Hepatocyte (in vitro differentiated cells): ENCODE measurements around the gene PLA2G4E. TPM values are rescaled to one million over a fixed set of nuclear protein-coding genes. Genes with fewer than 3 reads are reported as not detected.

Source experiments
- DNase-seq: peaks from one replicate; pipeline ENCODE4 v3.0.0-alpha.2; 2016; ENCODE audit warnings: low spot score
- H2AFZ ChIP-seq: fragments of 200-600 bp; sonication (generic); 2 replicates; pipeline ENCODE4 v1.6.0; 2016; ENCODE audit warnings: antibody characterized with exemption, mild to moderate bottlenecking
- H3K27ac ChIP-seq: fragments of 200-600 bp; sonication (generic); 2 replicates; pipeline ENCODE4 v1.5.1; 2016; ENCODE audit warnings: mild to moderate bottlenecking
- H3K27me3 ChIP-seq: fragments of 200-600 bp; sonication (generic); 2 replicates; pipeline ENCODE4 v1.6.1; 2016
- H3K36me3 ChIP-seq: fragments of 200-600 bp; sonication (generic); replicated peaks from 2 replicates; pipeline ENCODE4 v1.5.1; 2016; ENCODE audit warnings: low read depth; ENCODE audit not compliant: insufficient read depth
- H3K4me1 ChIP-seq: fragments of 200-600 bp; sonication (generic); 2 replicates; pipeline ENCODE4 v1.5.1; 2016; ENCODE audit warnings: mild to moderate bottlenecking, moderate library complexity; ENCODE audit not compliant: insufficient read depth
- H3K4me2 ChIP-seq: fragments of 200-600 bp; sonication (generic); 2 replicates; pipeline ENCODE4 v1.6.0; 2016
- H3K4me3 ChIP-seq: fragments of 200-600 bp; sonication (generic); 2 replicates; pipeline ENCODE4 v1.5.1; 2016; ENCODE audit warnings: mild to moderate bottlenecking
- H3K79me2 ChIP-seq: fragments of 200-600 bp; sonication (generic); 2 replicates; pipeline ENCODE4 v1.6.0; 2017; ENCODE audit warnings: mild to moderate bottlenecking
- H3K9me2 ChIP-seq: fragments of 200-600 bp; sonication (generic); replicated peaks from 2 replicates; pipeline ENCODE4 v1.6.0; 2017; ENCODE audit warnings: mild to moderate bottlenecking; ENCODE audit not compliant: insufficient read depth
- H3K9me3 ChIP-seq: fragments of 200-600 bp; sonication (generic); 2 replicates; pipeline ENCODE4 v1.5.1; 2016; ENCODE audit warnings: low read depth, mild to moderate bottlenecking
- H4K20me1 ChIP-seq: fragments of 200-600 bp; sonication (generic); 2 replicates; pipeline ENCODE4 v1.6.0; 2016; ENCODE audit warnings: mild to moderate bottlenecking; ENCODE audit not compliant: insufficient read depth, poor library complexity, severe bottlenecking
- EZH2 ChIP-seq: fragments of 200-600 bp; sonication (generic); IDR thresholded peaks from 2 replicates; pipeline ENCODE4 v1.6.1; 2016; ENCODE audit warnings: antibody characterized with exemption, mild to moderate bottlenecking, borderline replicate concordance
- EZH2phosphoT487 ChIP-seq: fragments of 200-600 bp; sonication (generic); IDR thresholded peaks from one replicate; pipeline ENCODE4 v1.6.1; 2018; ENCODE audit warnings: antibody characterized with exemption, mild to moderate bottlenecking, low read depth, moderate library complexity; ENCODE audit not compliant: unreplicated experiment, severe bottlenecking
- WGBS: methylation state at CpG from one replicate; pipeline ENCODE4 v1.1.6; 2016; ENCODE audit warnings: low lambda C conversion rate; ENCODE audit errors: missing lambda C conversion rate; 5-methylcytosine and 5-hydroxymethylcytosine counted together
- polyA plus RNA-seq: library from polyadenylated mRNA; unstranded; fragments of >200 nt; fragmentation: Nextera tagmentation; extraction: Ambion mirVana; gene quantifications from 2 replicates; pipeline ENCODE4 v1.2.1, GENCODE V29; 2016
- total RNA-seq: library from RNA; depleted of rRNA; stranded (reverse); fragments of >200 nt; gene quantifications from 2 replicates; pipeline ENCODE4 v1.2.3, GENCODE V29; 2014
- TF ChIP-seq, protein P1 (sequence below): fragments of 200-600 bp; sonication (generic); IDR thresholded peaks from 2 replicates; pipeline ENCODE4 v1.5.1; 2016; ENCODE audit warnings: antibody characterized with exemption, mild to moderate bottlenecking; ENCODE audit not compliant: poor library complexity

PLA2G4E gene
- total and polyA plus RNA-seq, 2 experiments from 2014 or later, result 0.07 to 0.54 TPM

DNA sequence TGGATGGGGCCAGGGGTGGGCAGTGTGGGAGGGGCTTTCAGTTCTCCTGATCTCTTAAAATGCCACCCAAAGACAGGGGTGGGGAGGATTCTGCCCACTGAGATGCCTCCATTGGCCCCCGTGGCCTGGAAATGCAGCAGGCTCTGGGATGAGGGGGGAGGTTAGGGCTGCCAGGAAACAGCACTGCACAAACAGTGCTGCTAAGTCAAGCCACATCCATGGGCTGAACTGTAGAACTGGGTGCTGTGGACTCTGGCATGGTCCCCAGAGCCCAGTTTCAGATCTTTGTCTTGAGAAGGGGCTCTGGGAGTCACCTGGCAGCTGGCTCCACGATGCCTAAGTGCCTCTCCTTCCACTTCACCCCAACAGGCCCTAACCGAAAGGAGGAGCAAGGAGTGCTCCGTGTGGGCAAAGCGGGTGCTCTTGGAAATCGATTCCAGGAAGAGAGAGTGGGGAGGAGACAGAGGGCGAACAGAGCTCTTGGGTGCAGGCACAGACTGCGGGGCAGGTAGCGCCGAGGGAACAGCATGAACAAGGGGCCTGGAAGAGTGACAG lies 7.8 kb downstream of the PLA2G4E start:
- Histone ChIP-seq H3K36me3 (no peaks in the 10 kb centered on the region), H3K9me3 (no peaks in the 10 kb centered on the region), H3K27ac (peak overlapping the region; percentile 82), H4K20me1 (no peaks in the 10 kb centered on the region), H3K4me2 (peak overlapping the region; percentile 31), H3K79me2 (no peaks in the 10 kb centered on the region), H3K4me3 (no peak overlapping the region), H3K4me1 (peaks cover 20% of the 10 kb centered on the region), H3K9me2 (no peaks in the 10 kb centered on the region), H3K27me3 (no peaks in the 10 kb centered on the region), H2AFZ (peak overlapping the region; percentile 22)
- 91% methylated on average over 10 of the region's 10 CpGs for WGBS
- no peak for DNase-seq
- TF ChIP-seq EZH2phosphoT487 (no peak), EZH2 (no peak)
- TF ChIP-seq, protein P1, sequence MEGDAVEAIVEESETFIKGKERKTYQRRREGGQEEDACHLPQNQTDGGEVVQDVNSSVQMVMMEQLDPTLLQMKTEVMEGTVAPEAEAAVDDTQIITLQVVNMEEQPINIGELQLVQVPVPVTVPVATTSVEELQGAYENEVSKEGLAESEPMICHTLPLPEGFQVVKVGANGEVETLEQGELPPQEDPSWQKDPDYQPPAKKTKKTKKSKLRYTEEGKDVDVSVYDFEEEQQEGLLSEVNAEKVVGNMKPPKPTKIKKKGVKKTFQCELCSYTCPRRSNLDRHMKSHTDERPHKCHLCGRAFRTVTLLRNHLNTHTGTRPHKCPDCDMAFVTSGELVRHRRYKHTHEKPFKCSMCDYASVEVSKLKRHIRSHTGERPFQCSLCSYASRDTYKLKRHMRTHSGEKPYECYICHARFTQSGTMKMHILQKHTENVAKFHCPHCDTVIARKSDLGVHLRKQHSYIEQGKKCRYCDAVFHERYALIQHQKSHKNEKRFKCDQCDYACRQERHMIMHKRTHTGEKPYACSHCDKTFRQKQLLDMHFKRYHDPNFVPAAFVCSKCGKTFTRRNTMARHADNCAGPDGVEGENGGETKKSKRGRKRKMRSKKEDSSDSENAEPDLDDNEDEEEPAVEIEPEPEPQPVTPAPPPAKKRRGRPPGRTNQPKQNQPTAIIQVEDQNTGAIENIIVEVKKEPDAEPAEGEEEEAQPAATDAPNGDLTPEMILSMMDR, result no peak

DNA sequence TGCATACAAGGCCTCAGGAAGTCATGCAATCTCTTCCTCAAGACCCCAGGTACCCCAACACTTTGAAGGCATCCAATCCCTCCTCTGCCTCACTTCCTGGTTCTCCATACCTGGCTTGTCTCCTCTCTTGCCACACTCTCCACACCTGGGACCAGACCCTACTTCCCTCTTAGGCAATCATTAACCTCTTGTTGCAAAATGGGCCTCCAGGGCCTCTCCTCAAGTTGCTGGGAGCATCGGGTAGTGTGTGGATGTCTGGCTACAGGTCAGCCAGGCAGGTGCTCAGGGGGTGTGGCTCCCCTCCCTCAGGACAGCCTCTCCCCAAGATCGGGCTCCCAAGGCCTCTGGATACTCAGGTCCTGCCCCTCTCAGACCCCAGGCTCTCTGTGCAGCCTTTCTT lies 8.6 kb downstream of the PLA2G4E start:
- H3K36me3 ChIP-seq, result no peaks in the 10 kb centered on the region
- no peaks in the 10 kb centered on the region for H4K20me1 ChIP-seq
- peak overlapping the region; percentile 22 for H2AFZ ChIP-seq
- H3K9me2 ChIP-seq, result no peaks in the 10 kb centered on the region
- TF ChIP-seq EZH2phosphoT487, result no peak
- TF ChIP-seq, protein P1, result no peak
- no peak for TF ChIP-seq EZH2
- WGBS, result 56% methylated on average over 2 of the region's 2 CpGs
- peaks cover 20% of the 10 kb centered on the region for H3K4me1 ChIP-seq
- H3K79me2 ChIP-seq, result no peaks in the 10 kb centered on the region
- peak; percentile 77 for DNase-seq
- H3K27me3 ChIP-seq, result no peaks in the 10 kb centered on the region
- peak overlapping the region; percentile 31 for H3K4me2 ChIP-seq
- no peaks in the 10 kb centered on the region for H3K9me3 ChIP-seq
- peak overlapping the region; percentile 82 for H3K27ac ChIP-seq
- no peak overlapping the region for H3K4me3 ChIP-seq

DNA sequence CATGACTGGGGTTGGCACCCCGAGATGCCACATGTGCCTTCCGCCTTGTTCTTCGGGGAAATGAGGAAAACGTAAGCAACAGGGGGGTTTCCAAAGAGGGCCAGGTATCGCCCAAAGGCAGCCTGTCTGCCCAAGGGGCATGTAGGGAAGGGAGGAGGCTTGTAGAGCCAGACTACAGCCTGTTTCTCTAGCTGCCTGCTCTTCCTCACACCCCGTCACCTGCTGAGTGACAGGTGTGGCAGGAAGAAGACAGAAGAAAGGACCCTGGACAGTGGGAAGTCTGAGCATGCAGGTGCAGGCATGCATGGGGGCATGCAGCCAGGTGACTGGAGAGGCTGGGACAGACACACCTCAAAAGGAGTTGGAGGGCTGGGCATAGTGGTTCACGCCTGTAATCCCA lies 9.8 kb downstream of the PLA2G4E start:
- Histone ChIP-seq H2AFZ (no peak overlapping the region), H3K9me3 (no peaks in the 10 kb centered on the region), H3K27me3 (no peaks in the 10 kb centered on the region), H3K4me2 (no peak overlapping the region), H3K9me2 (no peaks in the 10 kb centered on the region), H3K36me3 (no peaks in the 10 kb centered on the region), H3K4me1 (peaks cover 20% of the 10 kb centered on the region), H4K20me1 (no peaks in the 10 kb centered on the region), H3K27ac (peak overlapping the region; percentile 82), H3K4me3 (no peak overlapping the region), H3K79me2 (no peaks in the 10 kb centered on the region)
- DNase-seq, result no peak
- 88% methylated on average over 7 of the region's 7 CpGs for WGBS
- TF ChIP-seq EZH2phosphoT487 (no peak), EZH2 (no peak)
- TF ChIP-seq, protein P1, result no peak
